ENCODE data around the gene AMHR2.

GRCh38 chr12:53419756-53420155 lies 3.9 kb upstream of the AMHR2 start:
- TF ChIP-seq ZNF274 (IDR thresholded peaks at IDR 0.05; ENCODE audit: low read depth, low read length) (no peak), YY1 (IDR thresholded peaks at IDR 0.05; ENCODE audit: insufficient read depth, insufficient read length) (no peak), SUZ12 (IDR thresholded peaks at IDR 0.05; ENCODE audit: extremely low read depth, insufficient read depth, insufficient read length) (no peak)
